PC-3 (cell line): ENCODE measurements around the gene CRIP2.

ENCODE experiments used
- EZH2 ChIP-seq: fragments of 300-600 bp; sonication (generic); IDR thresholded peaks from one replicate; pipeline ENCODE4 v1.6.1; 2017; ENCODE audit warnings: antibody characterized with exemption, mild to moderate bottlenecking, low read length; ENCODE audit not compliant: unreplicated experiment
- EZH2phosphoT487 ChIP-seq: fragments of 300-600 bp; sonication (generic); IDR thresholded peaks from 2 replicates; pipeline ENCODE4 v1.6.1; 2018; ENCODE audit warnings: mild to moderate bottlenecking, antibody characterized with exemption, low read length, borderline replicate concordance
- TF ChIP-seq, protein P1 (sequence below): fragments of 300-600 bp; sonication (generic); conservative IDR thresholded peaks from 2 replicates; pipeline ENCODE4 v1.5.1; 2017; ENCODE audit warnings: antibody characterized with exemption, low read depth, mild to moderate bottlenecking, low read length

DNA sequence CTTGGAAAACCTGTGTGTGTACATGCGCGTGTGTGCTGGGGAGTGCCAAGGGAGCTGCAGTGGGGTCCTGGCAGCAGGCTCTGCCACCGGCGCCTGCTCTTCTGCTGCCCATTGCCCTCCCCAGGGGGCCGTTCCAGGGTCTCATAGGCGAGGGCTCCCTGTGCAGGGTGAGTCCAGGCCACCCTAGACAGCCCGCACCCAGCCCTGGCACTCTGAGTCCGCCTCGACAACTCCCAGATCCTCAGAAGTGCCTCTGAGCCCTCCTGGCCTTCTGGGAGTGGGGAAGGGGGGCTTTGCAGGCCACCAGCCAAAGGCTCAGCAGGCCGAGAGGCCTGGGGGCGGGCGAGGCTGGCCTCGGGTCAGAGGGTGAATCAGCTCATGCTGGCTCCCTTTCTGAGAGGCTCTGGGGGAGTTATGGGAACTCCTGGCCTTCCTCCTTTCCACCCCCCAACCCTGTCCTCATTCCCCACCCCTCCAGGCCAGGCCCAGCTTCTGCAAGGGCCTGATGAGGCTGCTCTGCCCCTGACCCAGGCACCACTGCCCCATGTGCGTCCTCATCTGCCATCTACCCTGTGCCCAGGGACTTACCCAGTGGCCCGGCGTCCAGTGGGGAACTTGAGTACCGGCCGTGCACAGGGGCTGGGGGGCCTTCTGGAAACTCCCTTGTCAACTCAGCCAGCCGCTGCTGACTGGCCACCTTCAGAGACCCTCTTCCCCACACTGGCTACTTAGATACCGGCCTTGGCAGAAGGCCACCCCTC, 14.3 kb downstream of the CRIP2 start:
- TF ChIP-seq, protein P1, sequence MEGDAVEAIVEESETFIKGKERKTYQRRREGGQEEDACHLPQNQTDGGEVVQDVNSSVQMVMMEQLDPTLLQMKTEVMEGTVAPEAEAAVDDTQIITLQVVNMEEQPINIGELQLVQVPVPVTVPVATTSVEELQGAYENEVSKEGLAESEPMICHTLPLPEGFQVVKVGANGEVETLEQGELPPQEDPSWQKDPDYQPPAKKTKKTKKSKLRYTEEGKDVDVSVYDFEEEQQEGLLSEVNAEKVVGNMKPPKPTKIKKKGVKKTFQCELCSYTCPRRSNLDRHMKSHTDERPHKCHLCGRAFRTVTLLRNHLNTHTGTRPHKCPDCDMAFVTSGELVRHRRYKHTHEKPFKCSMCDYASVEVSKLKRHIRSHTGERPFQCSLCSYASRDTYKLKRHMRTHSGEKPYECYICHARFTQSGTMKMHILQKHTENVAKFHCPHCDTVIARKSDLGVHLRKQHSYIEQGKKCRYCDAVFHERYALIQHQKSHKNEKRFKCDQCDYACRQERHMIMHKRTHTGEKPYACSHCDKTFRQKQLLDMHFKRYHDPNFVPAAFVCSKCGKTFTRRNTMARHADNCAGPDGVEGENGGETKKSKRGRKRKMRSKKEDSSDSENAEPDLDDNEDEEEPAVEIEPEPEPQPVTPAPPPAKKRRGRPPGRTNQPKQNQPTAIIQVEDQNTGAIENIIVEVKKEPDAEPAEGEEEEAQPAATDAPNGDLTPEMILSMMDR = no peak
- TF ChIP-seq EZH2 (no peak), EZH2phosphoT487 (no peak)
